Measurements from ENCODE around the gene POTEG.
"Not testable (repeated sequence)": the region's sequence is repeated elsewhere in the genome, so short reads cannot be mapped to it uniquely, and the experiment has no call there.

POTEG gene

DNA sequence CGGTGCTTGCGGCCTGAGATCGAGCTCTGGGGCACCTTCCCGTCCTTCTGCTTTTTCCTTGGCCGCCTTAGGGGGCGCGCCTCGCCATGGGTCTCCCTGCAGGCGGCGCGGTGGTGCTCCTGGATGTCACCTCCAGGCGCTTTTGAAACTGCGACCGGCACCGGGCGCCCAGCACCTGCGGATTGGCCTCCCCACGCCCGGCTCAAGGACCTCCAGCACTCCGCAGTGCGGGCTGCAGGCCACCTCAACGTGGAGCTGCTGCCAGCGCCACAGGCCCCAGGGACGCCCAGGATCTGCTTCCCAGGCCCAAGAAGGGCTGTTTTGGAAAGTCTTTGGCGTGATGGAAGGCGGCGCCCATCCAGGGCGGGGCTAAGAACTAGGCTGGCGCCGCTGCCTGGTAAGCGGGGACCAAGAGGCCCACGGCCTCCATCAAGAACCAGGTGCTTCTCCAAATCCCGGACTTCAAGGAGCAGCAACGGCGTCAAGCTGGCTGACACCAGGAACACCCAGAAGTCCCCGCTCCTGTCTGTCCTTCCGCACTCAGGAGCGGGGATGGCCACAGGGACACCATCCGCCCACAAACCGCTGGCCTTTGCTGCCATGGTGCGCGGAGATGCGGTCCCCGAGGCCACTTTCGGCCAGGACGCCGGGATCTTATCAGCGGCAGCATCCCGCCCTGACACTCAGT lies 61.2 kb downstream of the POTEG start:
- not testable (repeated sequence) for FAIRE-seq

DNA sequence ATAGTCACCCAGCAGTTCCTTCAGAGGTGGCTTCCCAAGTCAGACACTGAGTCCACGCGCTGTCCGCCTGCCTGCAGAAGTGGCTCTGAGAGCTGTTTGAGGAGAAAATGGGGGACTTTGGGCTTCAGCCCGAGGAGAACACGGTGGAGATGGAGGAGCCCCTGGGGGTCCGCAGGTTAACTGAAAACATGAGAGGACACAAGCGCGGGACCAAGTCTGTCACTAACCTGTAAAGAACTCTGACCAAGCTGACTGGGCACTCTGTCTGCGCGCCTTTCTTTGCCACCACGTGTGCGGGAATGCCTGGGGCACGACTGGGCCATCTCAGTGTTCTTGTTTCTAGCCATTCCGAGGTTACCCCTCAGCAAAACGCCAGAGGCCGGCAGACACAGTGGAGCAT lies 62.4 kb downstream of the POTEG start:
- FAIRE-seq, result not testable (repeated sequence)

DNA sequence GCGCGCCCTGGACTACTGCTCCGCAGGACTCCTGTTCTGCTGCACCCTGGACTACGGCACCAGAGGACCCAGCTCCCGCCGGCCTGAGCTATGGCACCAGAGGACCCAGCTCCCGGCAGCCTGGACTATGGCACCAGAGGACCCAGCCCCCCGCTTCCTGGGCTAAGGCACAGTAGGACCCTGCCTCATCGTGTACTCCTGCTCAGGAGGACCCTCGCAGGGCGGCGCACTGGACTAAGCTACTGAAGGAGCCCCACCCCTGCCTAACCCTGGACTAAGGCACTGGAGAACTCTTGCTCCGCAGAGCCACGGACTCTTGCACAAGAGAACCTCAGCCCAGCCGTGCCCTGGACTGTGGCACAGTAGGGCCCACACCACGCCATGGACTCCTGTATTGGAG lies 71.3 kb downstream of the POTEG start:
- FAIRE-seq, result not testable (repeated sequence)

DNA sequence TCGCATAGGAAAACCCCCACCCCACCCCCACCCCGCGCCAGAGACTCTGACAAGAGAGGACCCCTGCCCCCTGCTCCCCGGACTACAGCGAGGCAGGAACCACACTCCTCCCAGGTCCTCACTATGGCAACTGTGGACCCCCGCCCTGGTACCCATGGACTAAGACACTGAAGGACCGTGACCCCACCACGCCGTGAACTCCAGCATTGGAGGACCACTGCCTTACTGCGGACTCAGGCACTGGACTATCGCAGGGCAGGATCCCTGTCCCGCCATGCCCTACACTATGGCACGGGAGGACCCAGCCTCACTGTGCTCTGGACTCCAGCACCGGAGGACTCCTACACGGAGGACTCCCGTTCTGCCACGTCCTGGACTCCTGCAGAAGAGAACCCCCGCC lies 71.8 kb downstream of the POTEG start:
- FAIRE-seq, result not testable (repeated sequence)

DNA sequence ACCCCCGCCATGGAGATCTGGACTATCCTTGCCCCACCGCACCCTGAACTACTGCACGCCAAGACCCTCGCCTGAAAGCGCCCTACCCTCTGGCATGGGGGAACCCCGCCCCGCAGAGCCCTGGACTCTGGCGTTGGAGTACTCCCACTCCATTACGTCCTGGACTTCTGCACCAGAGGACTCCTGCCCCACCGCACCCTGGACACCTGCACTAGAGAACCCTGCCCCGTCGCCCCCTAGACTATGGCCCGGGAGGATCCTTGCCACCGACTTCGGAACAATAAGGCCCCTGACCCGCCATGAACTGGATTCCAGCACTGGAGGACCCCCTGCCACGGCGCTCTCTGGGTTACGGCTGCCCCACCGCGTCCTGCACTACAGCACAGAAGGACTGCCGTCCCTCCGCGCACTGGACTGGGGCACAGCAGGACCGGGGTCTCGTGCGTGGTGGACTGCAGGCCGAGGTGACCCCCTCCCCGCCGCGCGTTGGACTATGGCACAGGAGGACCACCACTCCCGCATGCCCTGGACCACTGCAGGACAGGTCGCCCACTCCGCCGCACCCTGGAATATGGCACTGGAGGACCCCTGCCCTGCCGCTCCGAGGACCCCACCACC lies 72.4 kb downstream of the POTEG start:
- not testable (repeated sequence) for FAIRE-seq

DNA sequence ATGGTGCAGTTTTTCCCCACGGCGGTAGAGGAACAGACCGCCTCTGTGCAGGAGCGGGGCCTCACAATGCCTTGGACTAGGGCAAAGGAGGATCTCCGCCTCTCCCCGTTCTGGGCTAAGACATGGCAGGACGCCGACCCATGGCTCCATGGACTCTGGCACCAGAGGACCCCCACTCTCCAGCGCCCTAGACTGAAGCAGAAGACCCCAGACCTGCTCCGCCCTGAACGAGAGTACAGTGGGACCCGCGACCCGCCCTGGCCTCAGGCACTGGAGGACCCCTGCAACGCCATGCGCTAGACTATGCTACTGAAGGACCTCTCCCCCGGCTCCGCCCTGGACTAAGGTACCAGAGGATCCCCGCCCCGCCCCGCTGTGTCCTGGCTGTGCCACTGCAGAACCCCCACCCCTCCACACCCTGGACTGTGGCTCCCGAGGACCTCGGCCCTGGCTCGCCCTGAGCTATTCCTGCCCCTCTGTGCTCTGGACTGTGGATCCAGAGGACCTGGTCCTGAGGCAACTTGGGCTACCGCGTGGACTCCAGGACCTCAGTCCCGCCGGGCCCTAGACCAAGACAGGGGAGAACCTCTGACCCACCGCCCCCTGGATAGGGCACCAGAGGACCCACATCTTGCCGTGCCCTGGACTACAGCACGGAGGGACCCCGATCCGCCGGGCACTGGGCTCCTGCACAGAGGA lies 73.1 kb downstream of the POTEG start:
- FAIRE-seq, result not testable (repeated sequence)
